DND-41 (cell line): ENCODE data around the gene DNAJB13.
A peak's percentile ranks its signal among the peaks of the same experiment; 100 is the strongest.

Experiments
- ATAC-seq: fragments of 200-7000 bp; cut with Tn5 transposase; 3 replicates; pipeline ENCODE4 v1.9.1; 2021; ENCODE audit warnings: low read depth; ENCODE audit not compliant: insufficient read depth
- DNase-seq: peaks from one replicate; pipeline ENCODE4 v3.0.0-alpha.2; 2020
- H2AFZ ChIP-seq: 2 replicates; pipeline ENCODE4 v1.6.0; 2012; ENCODE audit warnings: low read depth, low read length
- H3K27ac ChIP-seq: 2 replicates; pipeline ENCODE4 v1.5.1; 2012; ENCODE audit warnings: low read length, inconsistent platforms
- H3K27me3 ChIP-seq: fragments of 200-600 bp; sonication (generic); 2 replicates; pipeline ENCODE4 v1.6.0; 2012; ENCODE audit warnings: low read length, mild to moderate bottlenecking, inconsistent platforms; ENCODE audit not compliant: insufficient read depth, poor library complexity
- H3K36me3 ChIP-seq: 2 replicates; pipeline ENCODE4 v1.5.1; 2012; ENCODE audit warnings: low read length, inconsistent platforms; ENCODE audit not compliant: insufficient read depth
- H3K4me1 ChIP-seq: 2 replicates; pipeline ENCODE4 v1.5.1; 2012; ENCODE audit warnings: mild to moderate bottlenecking, low read length; ENCODE audit not compliant: insufficient read depth
- H3K4me2 ChIP-seq: 2 replicates; pipeline ENCODE4 v1.6.0; 2012; ENCODE audit warnings: mild to moderate bottlenecking, moderate library complexity, low read length, inconsistent platforms; ENCODE audit not compliant: insufficient read depth
- H3K4me3 ChIP-seq, 2 experiments: fragments of 200-600 bp in 1 of 2; shearing (Covaris generic) in 1 of 2; 2 replicates each; pipeline ENCODE4 v1.5.1; 2012 to 2016; ENCODE audit warnings: inconsistent platforms in 2 of 2, low read length in 2 of 2, mild to moderate bottlenecking in 2 of 2, low read depth in 1 of 2, moderate library complexity in 1 of 2
- H3K79me2 ChIP-seq: 2 replicates; pipeline ENCODE4 v1.6.0; 2012; ENCODE audit warnings: low read length, inconsistent platforms; ENCODE audit not compliant: insufficient read depth
- H3K9ac ChIP-seq: 2 replicates; pipeline ENCODE4 v1.6.0; 2012; ENCODE audit warnings: low read depth, mild to moderate bottlenecking, inconsistent platforms, low read length, moderate library complexity
- H3K9me3 ChIP-seq: 2 replicates; pipeline ENCODE4 v1.5.1; 2012; ENCODE audit warnings: low read length, moderate library complexity, mild to moderate bottlenecking, inconsistent platforms; ENCODE audit not compliant: insufficient read depth, severe bottlenecking
- H4K20me1 ChIP-seq: 2 replicates; pipeline ENCODE4 v1.6.0; 2012; ENCODE audit warnings: low read length; ENCODE audit not compliant: insufficient read depth
- CTCF ChIP-seq: IDR thresholded peaks from 2 replicates; pipeline ENCODE4 v1.5.1; 2012; ENCODE audit warnings: borderline replicate concordance, low read length, moderate library complexity, mild to moderate bottlenecking; ENCODE audit not compliant: poor library complexity, severe bottlenecking; ENCODE audit errors: extremely low read depth
- EZH2 ChIP-seq: IDR thresholded peaks from 3 replicates; pipeline ENCODE4 v1.6.1; 2012; ENCODE audit warnings: borderline replicate concordance, low read depth, mild to moderate bottlenecking, moderate library complexity, low read length, inconsistent platforms; ENCODE audit not compliant: severe bottlenecking

DNAJB13 gene

GRCh38 chr11:73995731-73996130 lies 44.9 kb downstream of the DNAJB13 start:
- TF ChIP-seq EZH2 (no peak), CTCF (no peak)
- peak; percentile 23 for DNase-seq
- no peaks in the 10 kb centered on the region for H3K27me3 ChIP-seq
- no peaks in the 10 kb centered on the region for H3K79me2 ChIP-seq
- no peak overlapping the region for H2AFZ ChIP-seq
- H3K27ac ChIP-seq = no peak overlapping the region
- H4K20me1 ChIP-seq = no peaks in the 10 kb centered on the region
- H3K4me3 ChIP-seq = no peak overlapping the region
- H3K9ac ChIP-seq = no peak overlapping the region
- no peak overlapping the region for H3K4me2 ChIP-seq
- no peaks in the 10 kb centered on the region for H3K36me3 ChIP-seq
- no peaks in the 10 kb centered on the region for H3K9me3 ChIP-seq
- ATAC-seq = peak; percentile 87
- peaks cover 18% of the 10 kb centered on the region for H3K4me1 ChIP-seq

- Histone ChIP-seq H3K9ac (no peak overlapping the region), H3K4me2 (no peak overlapping the region), H3K9me3 (no peaks in the 10 kb centered on the region), H3K27ac (no peak overlapping the region), H3K4me3 (no peak overlapping the region), H2AFZ (no peak overlapping the region), H3K4me1 (peaks cover 18% of the 10 kb centered on the region), H3K27me3 (no peaks in the 10 kb centered on the region), H3K79me2 (no peaks in the 10 kb centered on the region), H4K20me1 (no peaks in the 10 kb centered on the region), H3K36me3 (no peaks in the 10 kb centered on the region)
- peak; percentile 14; the same call in 1 of the 3 replicates for ATAC-seq
- TF ChIP-seq CTCF (no peak), EZH2 (no peak)
- DNase-seq = no peak
Observed at GRCh38 chr11:73996161-73996747, 45.4 kb downstream of the DNAJB13 start.

GRCh38 chr11:73997120-73997770 lies 46.4 kb downstream of the DNAJB13 start:
- no peak overlapping the region for H3K4me2 ChIP-seq
- peaks cover 18% of the 10 kb centered on the region for H3K4me1 ChIP-seq
- H3K27me3 ChIP-seq = no peaks in the 10 kb centered on the region
- no peak overlapping the region for H3K27ac ChIP-seq
- DNase-seq (no peak), ATAC-seq (no peak)
- no peaks in the 10 kb centered on the region for H3K9me3 ChIP-seq
- no peak overlapping the region for H3K4me3 ChIP-seq
- TF ChIP-seq EZH2 (no peak), CTCF (no peak)
- H3K79me2 ChIP-seq = no peaks in the 10 kb centered on the region
- no peak overlapping the region for H3K9ac ChIP-seq
- H2AFZ ChIP-seq = no peak overlapping the region
- H4K20me1 ChIP-seq = no peaks in the 10 kb centered on the region
- H3K36me3 ChIP-seq = no peaks in the 10 kb centered on the region
